K562 (cell line): ENCODE measurements around the gene IL10RB.

Experiments
- BACH1 ChIP-seq: fragments of 200-800 bp; sonication (Bioruptor generic); IDR thresholded peaks from 2 replicates; pipeline ENCODE4 v1.6.1; 2016; ENCODE audit warnings: missing genetic modification characterization, missing compliant biosample characterization
- CREB1 ChIP-seq, 2 experiments: sonication (generic) in 1 of 2; formaldehyde crosslinking in 1 of 2; IDR thresholded peaks; 2 replicates each; pipeline versions ENCODE4 v1.6.1 to v1.8.0; 2012 to 2022; ENCODE audit warnings: inconsistent platforms in 1 of 2, mild to moderate bottlenecking in 1 of 2, missing genetic modification reagents in 1 of 2, moderate library complexity in 1 of 2
- KLF1 ChIP-seq: fragments of 450-650 bp; IDR thresholded peaks from 2 replicates; pipeline ENCODE4 v1.6.1; 2016; ENCODE audit warnings: missing genetic modification characterization, missing compliant biosample characterization
- POLR2AphosphoS5 ChIP-seq: IDR thresholded peaks from 2 replicates; pipeline ENCODE4 v1.6.1; 2011; ENCODE audit warnings: mild to moderate bottlenecking, low read depth, low read length, moderate library complexity; ENCODE audit not compliant: control insufficient read depth, insufficient read depth
- ZC3H11A ChIP-seq: IDR thresholded peaks from 2 replicates; pipeline ENCODE4 v1.6.1; 2012; ENCODE audit warnings: low read depth, low read length, improper control_type of control experiment
- ZNF707 ChIP-seq: fragments of 250-450 bp; sonication (Bioruptor Pico); conservative IDR thresholded peaks from 2 replicates; pipeline ENCODE4 v1.8.0; 2022; ENCODE audit warnings: inconsistent platforms, mild to moderate bottlenecking, moderate library complexity
- ZSCAN32 ChIP-seq: fragments of 450-650 bp; formaldehyde crosslinking; IDR thresholded peaks from 2 replicates; pipeline ENCODE4 v1.4.0; 2020; ENCODE audit warnings: mild to moderate bottlenecking, moderate library complexity
- TF ChIP-seq, protein P1 (sequence below), 3 experiments: IDR thresholded peaks in 2 of 3; conservative IDR thresholded peaks in 1 of 3; 2 replicates each; pipeline ENCODE4 v1.5.1; 2011 to 2012; ENCODE audit warnings: low read length in 3 of 3, mild to moderate bottlenecking in 3 of 3, control low read depth in 2 of 3, improper control_type of control experiment in 1 of 3, inconsistent platforms in 1 of 3, low read depth in 1 of 3, mixed read lengths in 1 of 3, moderate library complexity in 1 of 3; ENCODE audit not compliant: insufficient read depth in 2 of 3
- TF ChIP-seq, protein P2 (sequence below), 2 experiments: IDR thresholded peaks in 1 of 2; conservative IDR thresholded peaks in 1 of 2; 2 replicates each; pipeline ENCODE4 v1.6.1; 2016; ENCODE audit warnings: low read depth in 2 of 2, mild to moderate bottlenecking in 1 of 2, missing compliant biosample characterization in 1 of 2, missing genetic modification characterization in 1 of 2, moderate library complexity in 1 of 2

DNA sequence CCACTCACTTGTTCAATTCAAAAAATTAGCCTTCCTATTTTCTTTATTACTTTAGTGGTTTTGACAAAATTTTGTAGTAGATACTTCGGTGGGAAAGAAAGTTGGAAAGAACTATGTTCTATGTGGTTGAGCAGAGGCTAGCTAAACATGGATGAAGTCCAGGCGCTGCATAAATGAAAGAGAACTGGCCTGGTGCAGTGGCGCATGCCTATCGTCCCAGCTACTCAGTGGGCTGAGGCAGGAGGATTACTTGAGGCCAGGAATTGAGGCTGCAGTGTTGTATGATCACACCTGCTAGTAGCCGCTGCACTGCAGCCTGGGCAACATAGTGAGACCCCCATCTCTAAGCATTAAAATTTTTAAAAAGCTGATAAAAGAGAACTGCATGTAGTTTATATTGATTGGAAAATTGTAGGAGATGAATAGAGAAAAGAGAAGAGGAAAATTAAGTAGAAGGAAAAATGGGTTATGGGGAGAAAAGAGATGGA lies 79.6 kb downstream of the IL10RB start:
- TF ChIP-seq KLF1 (tag) = no peak
- no peak for TF ChIP-seq ZC3H11A
- no peak for TF ChIP-seq CREB1 (IDR thresholded peaks at IDR 0.05)
- TF ChIP-seq CREB1 (CRISPR knock-in tag; IDR thresholded peaks at IDR 0.05) = no peak
- no peak for TF ChIP-seq BACH1 (tag)
- no peak for TF ChIP-seq ZSCAN32
- TF ChIP-seq ZNF707 (CRISPR knock-in tag) = no peak
- TF ChIP-seq, protein P1, sequence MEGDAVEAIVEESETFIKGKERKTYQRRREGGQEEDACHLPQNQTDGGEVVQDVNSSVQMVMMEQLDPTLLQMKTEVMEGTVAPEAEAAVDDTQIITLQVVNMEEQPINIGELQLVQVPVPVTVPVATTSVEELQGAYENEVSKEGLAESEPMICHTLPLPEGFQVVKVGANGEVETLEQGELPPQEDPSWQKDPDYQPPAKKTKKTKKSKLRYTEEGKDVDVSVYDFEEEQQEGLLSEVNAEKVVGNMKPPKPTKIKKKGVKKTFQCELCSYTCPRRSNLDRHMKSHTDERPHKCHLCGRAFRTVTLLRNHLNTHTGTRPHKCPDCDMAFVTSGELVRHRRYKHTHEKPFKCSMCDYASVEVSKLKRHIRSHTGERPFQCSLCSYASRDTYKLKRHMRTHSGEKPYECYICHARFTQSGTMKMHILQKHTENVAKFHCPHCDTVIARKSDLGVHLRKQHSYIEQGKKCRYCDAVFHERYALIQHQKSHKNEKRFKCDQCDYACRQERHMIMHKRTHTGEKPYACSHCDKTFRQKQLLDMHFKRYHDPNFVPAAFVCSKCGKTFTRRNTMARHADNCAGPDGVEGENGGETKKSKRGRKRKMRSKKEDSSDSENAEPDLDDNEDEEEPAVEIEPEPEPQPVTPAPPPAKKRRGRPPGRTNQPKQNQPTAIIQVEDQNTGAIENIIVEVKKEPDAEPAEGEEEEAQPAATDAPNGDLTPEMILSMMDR (IDR thresholded peaks at IDR 0.05 in 2 of 3, conservative IDR thresholded peaks at IDR 0.05 in 1 of 3; ENCODE audit: insufficient read depth in 2 of 3, low read depth in 1 of 3, low read length in 3 of 3) = no peak
- TF ChIP-seq, protein P2, sequence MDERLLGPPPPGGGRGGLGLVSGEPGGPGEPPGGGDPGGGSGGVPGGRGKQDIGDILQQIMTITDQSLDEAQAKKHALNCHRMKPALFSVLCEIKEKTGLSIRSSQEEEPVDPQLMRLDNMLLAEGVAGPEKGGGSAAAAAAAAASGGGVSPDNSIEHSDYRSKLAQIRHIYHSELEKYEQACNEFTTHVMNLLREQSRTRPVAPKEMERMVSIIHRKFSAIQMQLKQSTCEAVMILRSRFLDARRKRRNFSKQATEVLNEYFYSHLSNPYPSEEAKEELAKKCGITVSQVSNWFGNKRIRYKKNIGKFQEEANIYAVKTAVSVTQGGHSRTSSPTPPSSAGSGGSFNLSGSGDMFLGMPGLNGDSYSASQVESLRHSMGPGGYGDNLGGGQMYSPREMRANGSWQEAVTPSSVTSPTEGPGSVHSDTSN (CRISPR knock-in tag; IDR thresholded peaks at IDR 0.05; ENCODE audit: low read depth) = no peak
- TF ChIP-seq, protein P2 (tag; conservative IDR thresholded peaks at IDR 0.05; ENCODE audit: low read depth) = no peak
- no peak for TF ChIP-seq POLR2AphosphoS5
